Stomach (tissue), 4 donors: ENCODE measurements around the gene SIGMAR1.

Source experiments
- CTCF ChIP-seq, 7 experiments: fragments of 450-650 bp in 4 of 7; fragments of 200-600 bp in 3 of 7; sonication (generic) in 3 of 7; IDR thresholded peaks; one replicate each; pipeline ENCODE4 v1.5.1; 2016 to 2019; ENCODE audit warnings: antibody characterized with exemption in 7 of 7, control low read depth in 2 of 7, mild to moderate bottlenecking in 1 of 7
- POLR2A ChIP-seq, 4 donors: fragments of 450-650 bp; IDR thresholded peaks; one replicate each; pipeline ENCODE4 v1.6.1; 2016; ENCODE audit warnings: antibody characterized with exemption in 4 of 4, control low read depth in 2 of 4, mild to moderate bottlenecking in 1 of 4, moderate library complexity in 1 of 4
- POLR2AphosphoS5 ChIP-seq, 3 donors: sonication (generic); formaldehyde crosslinking; IDR thresholded peaks; one replicate each; pipeline ENCODE4 v1.6.1; 2016; ENCODE audit warnings: antibody characterized with exemption in 3 of 3

GRCh38 chr9:34650816-34651215 lies 13.2 kb upstream of the SIGMAR1 start:
- no peak for TF ChIP-seq CTCF (IDR thresholded peaks at IDR 0.05)
- TF ChIP-seq POLR2AphosphoS5 (IDR thresholded peaks at IDR 0.05), result no peak
- no peak for TF ChIP-seq POLR2A (IDR thresholded peaks at IDR 0.05)
